AG09319 (cell line): Measurements from ENCODE around the gene HMGA1.

Experiments
- DNase-seq: peaks from one replicate; pipeline ENCODE4 v3.0.0-alpha.2; 2010; ENCODE audit warnings: low read depth; ENCODE audit errors: extremely low read depth
- TF ChIP-seq, protein P1 (sequence below): IDR thresholded peaks from 2 replicates; pipeline ENCODE4 v1.5.1; 2011; ENCODE audit warnings: low read depth, mild to moderate bottlenecking, inconsistent platforms, low read length, moderate library complexity

HMGA1 gene

DNA sequence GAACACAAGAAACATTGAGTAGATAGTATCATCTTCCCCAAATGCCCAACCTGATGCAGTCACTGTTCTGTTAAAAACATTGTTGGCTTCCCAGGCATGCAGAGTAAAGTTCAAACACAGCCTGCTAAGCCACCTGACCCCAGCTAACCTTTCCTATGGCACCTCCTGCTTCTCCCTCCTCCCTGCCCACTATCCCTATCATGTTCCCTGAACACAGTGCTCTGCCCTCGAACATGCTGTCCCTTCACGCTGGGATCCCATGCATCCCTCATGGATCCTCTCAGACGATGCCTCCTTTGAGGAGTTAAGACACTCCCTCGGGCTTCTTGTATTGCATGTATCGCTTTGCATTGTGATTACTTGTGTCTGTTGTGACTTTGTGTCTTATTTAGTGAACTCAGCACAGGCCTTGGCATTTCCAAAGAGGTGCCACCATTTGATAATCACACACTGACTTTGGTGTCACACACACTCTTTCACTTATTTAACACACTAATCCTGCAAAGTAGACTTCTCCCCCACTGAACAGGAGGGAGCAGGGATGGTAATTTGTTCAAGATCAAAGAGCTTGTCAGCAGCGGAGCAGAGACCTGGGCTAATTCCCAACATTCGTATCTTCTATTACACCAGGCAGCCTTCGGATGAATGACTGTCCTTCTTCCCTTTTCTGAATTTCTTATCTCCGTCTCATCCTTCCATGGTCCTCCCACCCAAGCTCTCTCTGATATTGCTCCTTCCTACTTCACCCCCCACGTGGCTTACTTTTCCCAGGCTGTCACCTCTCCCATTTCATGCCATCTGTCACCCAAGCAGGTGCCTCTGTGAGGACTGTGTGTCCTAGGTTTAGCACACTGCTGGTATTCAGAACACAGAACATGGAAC is 40.4 kb downstream of the HMGA1 start:
- TF ChIP-seq, protein P1, sequence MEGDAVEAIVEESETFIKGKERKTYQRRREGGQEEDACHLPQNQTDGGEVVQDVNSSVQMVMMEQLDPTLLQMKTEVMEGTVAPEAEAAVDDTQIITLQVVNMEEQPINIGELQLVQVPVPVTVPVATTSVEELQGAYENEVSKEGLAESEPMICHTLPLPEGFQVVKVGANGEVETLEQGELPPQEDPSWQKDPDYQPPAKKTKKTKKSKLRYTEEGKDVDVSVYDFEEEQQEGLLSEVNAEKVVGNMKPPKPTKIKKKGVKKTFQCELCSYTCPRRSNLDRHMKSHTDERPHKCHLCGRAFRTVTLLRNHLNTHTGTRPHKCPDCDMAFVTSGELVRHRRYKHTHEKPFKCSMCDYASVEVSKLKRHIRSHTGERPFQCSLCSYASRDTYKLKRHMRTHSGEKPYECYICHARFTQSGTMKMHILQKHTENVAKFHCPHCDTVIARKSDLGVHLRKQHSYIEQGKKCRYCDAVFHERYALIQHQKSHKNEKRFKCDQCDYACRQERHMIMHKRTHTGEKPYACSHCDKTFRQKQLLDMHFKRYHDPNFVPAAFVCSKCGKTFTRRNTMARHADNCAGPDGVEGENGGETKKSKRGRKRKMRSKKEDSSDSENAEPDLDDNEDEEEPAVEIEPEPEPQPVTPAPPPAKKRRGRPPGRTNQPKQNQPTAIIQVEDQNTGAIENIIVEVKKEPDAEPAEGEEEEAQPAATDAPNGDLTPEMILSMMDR: no peak
- no peak for DNase-seq

DNA sequence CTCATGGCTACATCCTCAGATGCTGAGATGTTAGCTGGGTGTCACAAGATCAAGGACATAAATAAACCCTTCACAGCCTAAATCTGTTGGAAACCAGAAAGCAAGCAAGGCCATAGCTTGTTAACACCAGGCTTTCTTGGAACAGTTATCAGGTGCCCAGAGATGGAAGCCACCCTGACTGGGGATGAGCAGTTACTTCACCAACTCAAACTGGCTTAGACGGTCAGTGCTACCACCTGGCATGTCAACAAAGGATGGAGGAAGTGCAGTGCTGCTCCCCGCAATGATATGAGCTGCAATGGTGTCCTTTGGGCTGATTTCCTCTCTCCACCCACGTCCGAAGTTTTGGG is 41.1 kb downstream of the HMGA1 start:
- TF ChIP-seq, protein P1: no peak
- DNase-seq: no peak

DNA sequence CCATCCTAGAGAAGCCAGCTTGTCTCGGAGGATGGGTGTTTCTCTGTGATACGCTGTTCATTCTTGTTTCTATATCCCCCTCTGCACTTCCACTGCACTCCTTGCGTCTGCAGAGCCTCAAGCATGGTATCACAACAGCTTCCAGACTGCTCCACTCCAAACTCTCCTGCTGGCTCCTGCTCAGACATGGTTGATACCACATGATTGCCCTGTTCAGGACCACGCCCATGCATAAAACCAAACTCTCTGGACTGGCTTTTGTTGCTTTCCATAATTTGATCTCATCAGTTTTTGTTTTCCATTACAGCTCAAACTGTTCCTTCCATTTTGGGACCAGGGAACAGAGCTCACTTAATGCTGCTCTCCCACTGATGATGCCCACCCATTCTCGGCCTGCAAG is 42.2 kb downstream of the HMGA1 start:
- DNase-seq: no peak
- TF ChIP-seq, protein P1: no peak

DNA sequence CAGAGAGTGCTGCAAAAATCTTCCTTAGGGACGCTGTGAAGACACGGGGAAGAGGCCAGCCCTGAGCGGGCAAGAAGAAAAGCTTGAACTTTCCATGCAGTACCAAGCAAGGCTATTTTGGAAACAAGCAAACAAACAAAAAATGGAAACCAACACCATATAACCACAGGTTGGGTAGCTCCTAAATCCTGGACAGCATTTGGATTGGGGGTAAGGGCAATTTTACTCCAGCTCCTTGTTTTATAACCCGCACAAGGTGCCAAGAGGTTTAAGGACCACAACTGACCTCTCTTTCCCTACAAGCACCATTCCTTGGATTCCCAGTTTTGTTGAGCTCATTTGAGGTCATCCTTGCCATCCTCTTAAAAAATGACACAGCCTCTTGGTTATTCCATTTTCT is 43.5 kb downstream of the HMGA1 start:
- no peak for DNase-seq

DNA sequence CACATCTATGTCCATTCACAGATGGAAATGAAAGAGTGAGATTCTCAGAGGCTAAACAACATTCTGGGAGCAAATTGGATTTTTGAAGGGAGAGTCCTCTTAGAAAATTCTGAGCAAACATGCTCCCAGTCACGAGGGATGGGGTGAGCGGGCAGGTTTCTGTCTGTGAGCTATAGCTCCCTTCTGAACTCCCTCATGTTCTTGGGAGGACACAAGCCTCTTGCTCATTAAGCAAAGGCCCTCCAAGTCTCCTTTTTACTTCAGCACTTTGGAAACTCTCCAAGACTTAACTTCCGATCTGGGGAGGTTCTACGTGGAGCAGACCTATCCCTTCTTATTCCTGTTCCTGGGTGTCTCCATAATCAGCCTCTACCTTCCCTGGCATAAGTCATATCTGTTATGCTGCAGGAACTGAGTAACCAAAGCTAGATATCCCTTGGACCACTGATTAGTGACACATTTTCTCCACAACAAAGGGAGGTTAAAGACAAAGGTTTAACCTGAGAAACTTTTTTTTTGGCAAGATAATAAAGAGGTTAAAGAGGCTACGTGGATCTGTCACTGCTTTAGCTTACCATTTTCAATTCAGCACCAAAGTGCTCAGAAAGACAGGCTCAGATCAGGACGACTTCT is 45.1 kb downstream of the HMGA1 start:
- TF ChIP-seq, protein P1: no peak
- no peak for DNase-seq

More for the DNA sequence above, 43.5 kb downstream of the HMGA1 start:
- TF ChIP-seq, protein P1: no peak

DNA sequence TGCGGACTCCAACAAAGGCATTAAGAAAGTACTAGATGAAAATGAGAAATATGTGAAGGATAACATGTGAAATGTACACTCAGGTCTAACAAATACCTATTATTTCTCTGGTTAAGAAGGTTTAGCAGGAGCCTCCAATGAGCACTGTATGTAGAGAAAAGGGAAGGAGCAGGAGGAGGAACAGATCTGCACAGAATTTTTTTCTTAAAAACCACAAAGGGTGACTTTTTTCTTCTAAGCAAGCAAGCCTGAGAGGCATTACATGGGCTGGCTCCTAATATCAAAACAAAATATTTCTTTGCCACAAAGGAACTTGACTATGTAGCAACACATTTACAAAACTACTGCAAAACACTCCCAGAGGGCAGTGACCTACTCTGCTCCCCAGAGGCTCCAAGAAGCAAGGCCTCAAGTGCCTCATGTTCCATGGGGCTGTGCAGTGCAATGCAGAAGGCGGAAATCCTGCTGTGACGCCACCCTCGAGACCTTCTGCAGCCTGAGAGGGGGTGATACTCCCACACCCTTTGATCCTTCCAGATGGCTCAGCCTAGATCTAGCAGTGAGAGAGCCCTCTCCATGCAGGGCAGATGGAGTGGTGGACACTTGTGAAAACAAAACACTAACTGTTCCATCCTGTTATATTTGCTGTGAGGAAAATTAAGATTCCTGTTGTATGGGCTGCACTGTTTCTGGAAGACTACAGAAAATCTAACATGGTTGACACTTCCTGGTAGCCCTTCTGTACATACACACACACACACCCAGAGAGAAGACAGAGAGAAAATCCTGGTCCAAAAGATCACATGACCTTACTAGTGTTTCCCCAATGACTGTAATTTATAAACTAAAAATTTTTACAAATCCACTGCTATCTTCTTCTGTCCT is 48.1 kb downstream of the HMGA1 start:
- TF ChIP-seq, protein P1: no peak; the same call in 1 of the 2 replicates
- peak; percentile 64 for DNase-seq
